Progenitor cell of endocrine pancreas (in vitro differentiated cells): ENCODE results near the gene C12orf54. TPM values are rescaled to one million over a fixed set of nuclear protein-coding genes. Genes with fewer than 3 reads are reported as not detected.
A peak's percentile ranks its signal among the peaks of the same experiment; 100 is the strongest.
"Not testable (repeated sequence)": the region's sequence is repeated elsewhere in the genome, so short reads cannot be mapped to it uniquely, and the experiment has no call there.

ENCODE experiments used
- DNase-seq: peaks from one replicate; pipeline ENCODE4 v3.0.0; 2021; ENCODE audit warnings: low spot score; ENCODE audit not compliant: unreplicated experiment
- H3K27ac Mint-ChIP-seq: 2 replicates; pipeline ENCODE4 v1.8.0; 2021; ENCODE audit warnings: mild to moderate bottlenecking, moderate library complexity, mixed read lengths
- H3K27me3 Mint-ChIP-seq: 2 replicates; pipeline ENCODE4 v1.8.0; 2021; ENCODE audit warnings: mixed read lengths
- H3K36me3 Mint-ChIP-seq: 2 replicates; pipeline ENCODE4 v1.8.0; 2022; ENCODE audit warnings: mixed read lengths; ENCODE audit not compliant: insufficient read depth
- H3K4me1 Mint-ChIP-seq: 2 replicates; pipeline ENCODE4 v1.8.0; 2021; ENCODE audit warnings: low read depth, mixed read lengths
- H3K4me3 Mint-ChIP-seq: 2 replicates; pipeline ENCODE4 v1.8.0; 2021; ENCODE audit warnings: low read depth, mild to moderate bottlenecking, moderate library complexity, mixed read lengths
- H3K9me3 Mint-ChIP-seq: 2 replicates; pipeline ENCODE4 v1.8.0; 2021; ENCODE audit warnings: low read depth, mixed read lengths
- long read RNA-seq: library from polyadenylated mRNA; unstranded; transcript quantifications from one replicate; pipeline ENCODE4 v2.0.0, GENCODE V29; 2020
- total RNA-seq: library from RNA; stranded (reverse); gene quantifications from 2 replicates; pipeline ENCODE4 v1.2.1, GENCODE V29; 2021
- TF ChIP-seq, protein P1 (sequence below): fragments of 200-600 bp; sonication (generic); IDR thresholded peaks from one replicate; pipeline ENCODE4 v1.5.0; 2021; ENCODE audit warnings: antibody characterized with exemption, mild to moderate bottlenecking; ENCODE audit not compliant: unreplicated experiment

The C12orf54 gene
- not detected in 2 replicates for total RNA-seq
- long read RNA-seq: 0 reads

DNA sequence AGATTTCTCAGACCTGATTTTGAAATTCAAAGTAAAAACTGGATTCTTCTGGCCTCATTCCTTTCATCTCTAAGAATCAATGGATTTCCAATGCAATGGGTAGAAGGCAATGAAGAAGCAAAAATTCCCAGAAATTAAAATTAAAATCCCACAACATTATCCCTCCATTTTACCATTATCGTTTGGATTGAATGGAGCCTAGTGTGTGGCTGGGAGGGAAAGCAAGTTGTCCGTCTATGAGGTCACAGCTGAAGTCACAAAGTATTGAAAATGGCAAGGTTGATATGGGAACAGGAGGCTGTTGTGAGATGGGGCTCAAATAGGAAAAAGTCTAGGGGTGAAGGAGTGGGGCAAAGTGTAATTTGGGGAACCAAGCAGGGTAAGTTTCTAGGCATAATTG, at the start of gene C12orf54:
Gene C12orf54, plus strand, starts transcription at position 301 of the 400 bp plus-strand sequence. CDS start 799 bp downstream, outside the sequence.
- Mint-ChIP-seq H3K9me3 (peaks cover 15% of the 10 kb centered on the region), H3K4me3 (no peak within 1 kb of the TSS), H3K27me3 (peaks cover 16% of the 10 kb centered on the region), H3K36me3 (no peaks in the 10 kb centered on the region), H3K4me1 (no peaks in the 10 kb centered on the region), H3K27ac (no peak within 1 kb of the TSS)
- no peak for DNase-seq
- TF ChIP-seq, protein P1, sequence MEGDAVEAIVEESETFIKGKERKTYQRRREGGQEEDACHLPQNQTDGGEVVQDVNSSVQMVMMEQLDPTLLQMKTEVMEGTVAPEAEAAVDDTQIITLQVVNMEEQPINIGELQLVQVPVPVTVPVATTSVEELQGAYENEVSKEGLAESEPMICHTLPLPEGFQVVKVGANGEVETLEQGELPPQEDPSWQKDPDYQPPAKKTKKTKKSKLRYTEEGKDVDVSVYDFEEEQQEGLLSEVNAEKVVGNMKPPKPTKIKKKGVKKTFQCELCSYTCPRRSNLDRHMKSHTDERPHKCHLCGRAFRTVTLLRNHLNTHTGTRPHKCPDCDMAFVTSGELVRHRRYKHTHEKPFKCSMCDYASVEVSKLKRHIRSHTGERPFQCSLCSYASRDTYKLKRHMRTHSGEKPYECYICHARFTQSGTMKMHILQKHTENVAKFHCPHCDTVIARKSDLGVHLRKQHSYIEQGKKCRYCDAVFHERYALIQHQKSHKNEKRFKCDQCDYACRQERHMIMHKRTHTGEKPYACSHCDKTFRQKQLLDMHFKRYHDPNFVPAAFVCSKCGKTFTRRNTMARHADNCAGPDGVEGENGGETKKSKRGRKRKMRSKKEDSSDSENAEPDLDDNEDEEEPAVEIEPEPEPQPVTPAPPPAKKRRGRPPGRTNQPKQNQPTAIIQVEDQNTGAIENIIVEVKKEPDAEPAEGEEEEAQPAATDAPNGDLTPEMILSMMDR: no peak

DNA sequence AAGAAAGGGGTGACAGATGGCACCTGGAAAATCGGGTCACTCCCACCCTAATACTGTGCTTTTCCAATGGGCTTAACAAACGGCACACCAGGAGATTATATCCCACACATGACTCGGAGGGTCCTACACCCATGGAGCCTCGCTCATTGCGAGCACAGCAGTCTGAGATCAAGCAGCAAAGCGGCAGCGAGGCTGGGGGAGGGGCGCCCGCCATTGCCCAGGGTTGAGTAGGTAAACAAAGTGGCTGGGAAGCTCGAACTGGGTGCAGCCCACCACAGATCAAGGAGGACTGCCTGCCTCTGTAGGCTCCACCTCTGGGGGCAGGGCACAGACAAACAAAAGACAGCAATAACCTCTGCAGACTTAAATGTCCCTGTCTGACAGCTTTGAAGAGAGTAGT, 48.3 kb upstream of the C12orf54 start:
- not testable (repeated sequence) for DNase-seq, H3K4me3 Mint-ChIP-seq, H3K36me3 Mint-ChIP-seq, H3K4me1 Mint-ChIP-seq, H3K27me3 Mint-ChIP-seq, H3K27ac Mint-ChIP-seq
- H3K9me3 Mint-ChIP-seq: peaks cover 31% of the 10 kb centered on the region

DNA sequence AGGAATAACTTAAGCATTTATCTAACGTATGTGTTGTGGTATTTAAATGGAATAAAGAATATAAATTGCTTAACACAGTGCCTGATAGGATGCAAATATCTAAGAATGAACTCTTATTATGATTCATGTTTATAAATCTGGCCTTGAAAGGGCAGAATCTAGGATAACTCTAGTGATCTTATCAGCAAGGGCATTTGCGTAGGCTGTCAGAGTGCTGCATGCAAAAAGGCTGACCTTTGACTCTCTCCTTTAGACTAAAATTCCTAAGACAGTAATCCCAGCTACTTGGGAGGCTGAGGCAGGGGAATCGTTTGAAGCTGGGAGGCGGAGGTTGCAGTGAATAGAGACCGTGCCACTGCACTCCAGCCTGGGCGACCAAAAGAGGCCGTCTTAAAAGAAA, 41.2 kb upstream of the C12orf54 start:
- Mint-ChIP-seq H3K27me3 (peaks cover 3% of the 10 kb centered on the region), H3K36me3 (no peaks in the 10 kb centered on the region), H3K4me1 (peaks cover 2% of the 10 kb centered on the region), H3K4me3 (no peak overlapping the region), H3K27ac (no peak overlapping the region), H3K9me3 (peaks cover 9% of the 10 kb centered on the region)
- TF ChIP-seq, protein P1: no peak
- DNase-seq: no peak

- Mint-ChIP-seq H3K27ac (no peak overlapping the region), H3K4me1 (peaks cover 2% of the 10 kb centered on the region)
- TF ChIP-seq, protein P1: peak; percentile 18
These were observed 40.0 kb upstream of the C12orf54 start for GRCh38 chr12:48442179-48442847.

DNA sequence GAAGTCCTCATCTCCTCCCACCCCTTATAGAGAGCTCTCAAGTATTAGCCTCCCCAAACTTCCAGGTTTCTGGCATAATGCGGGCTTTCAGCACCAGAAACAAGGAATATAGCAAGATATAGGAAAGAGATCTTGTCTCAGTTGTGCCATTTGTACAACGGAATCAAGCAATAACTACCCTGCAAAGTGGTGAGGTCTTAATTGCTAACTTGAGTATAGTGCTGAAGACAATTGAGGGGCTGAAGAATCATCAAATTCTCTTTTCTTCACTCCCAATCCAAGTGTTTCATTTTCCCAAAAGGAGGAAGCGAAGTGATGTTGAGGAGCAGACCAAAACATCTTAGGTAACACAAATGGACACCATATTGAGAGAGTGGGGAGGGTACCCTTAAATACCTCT, 36.8 kb upstream of the C12orf54 start:
- no peak overlapping the region for H3K4me3 Mint-ChIP-seq
- peaks cover 2% of the 10 kb centered on the region for H3K4me1 Mint-ChIP-seq
- TF ChIP-seq, protein P1: no peak
- peaks cover 6% of the 10 kb centered on the region for H3K9me3 Mint-ChIP-seq
- no peak for DNase-seq
- peaks cover 3% of the 10 kb centered on the region for H3K27me3 Mint-ChIP-seq
- H3K36me3 Mint-ChIP-seq: no peaks in the 10 kb centered on the region
- no peak overlapping the region for H3K27ac Mint-ChIP-seq

More at GRCh38 chr12:48442179-48442847, 40.0 kb upstream of the C12orf54 start:
- Mint-ChIP-seq H3K36me3 (no peaks in the 10 kb centered on the region), H3K4me3 (no peak overlapping the region), H3K27me3 (peaks cover 3% of the 10 kb centered on the region), H3K9me3 (peaks cover 1% of the 10 kb centered on the region)
- DNase-seq: no peak

- H3K4me3 Mint-ChIP-seq: no peak overlapping the region
- TF ChIP-seq, protein P1: no peak
- H3K27me3 Mint-ChIP-seq: peaks cover 3% of the 10 kb centered on the region
- DNase-seq: no peak
- no peak overlapping the region for H3K27ac Mint-ChIP-seq
- peaks cover 6% of the 10 kb centered on the region for H3K9me3 Mint-ChIP-seq
- no peaks in the 10 kb centered on the region for H3K36me3 Mint-ChIP-seq
- peaks cover under 1% of the 10 kb centered on the region for H3K4me1 Mint-ChIP-seq
These were observed 36.0 kb upstream of the C12orf54 start for GRCh38 chr12:48446161-48446776.
